ENCODE measurements around the gene CATSPERB.

- TF ChIP-seq POLR2A (IDR thresholded peaks at IDR 0.05; ENCODE audit: low read depth, low read length), result no peak
- TF ChIP-seq CTCF (IDR thresholded peaks at IDR 0.05; ENCODE audit: extremely low read depth in 1 of 2, insufficient read depth in 1 of 2, low read depth in 1 of 2, low read length in 2 of 2), result no peak
- TF ChIP-seq POLR2AphosphoS5 (IDR thresholded peaks at IDR 0.05; ENCODE audit: insufficient read depth, low read depth, low read length), result no peak
- TF ChIP-seq EZH2 (IDR thresholded peaks at IDR 0.05; ENCODE audit: borderline replicate concordance, low read depth, low read length, severe bottlenecking), result no peak
- no peak for TF ChIP-seq GATA2 (IDR thresholded peaks at IDR 0.05; ENCODE audit: insufficient read depth, insufficient read length, low read depth, low read length)
- no peak for TF ChIP-seq MAX (IDR thresholded peaks at IDR 0.05; ENCODE audit: insufficient read depth, insufficient read length)
Measured at GRCh38 chr14:91545946-91546716, 185.8 kb downstream of the CATSPERB start.

Measured in endothelial cell of umbilical vein (primary cell).